ENCODE results near the gene BACH2.
"Not testable (repeated sequence)": the region's sequence is repeated elsewhere in the genome, so short reads cannot be mapped to it uniquely, and the experiment has no call there.

The BACH2 gene

DNA sequence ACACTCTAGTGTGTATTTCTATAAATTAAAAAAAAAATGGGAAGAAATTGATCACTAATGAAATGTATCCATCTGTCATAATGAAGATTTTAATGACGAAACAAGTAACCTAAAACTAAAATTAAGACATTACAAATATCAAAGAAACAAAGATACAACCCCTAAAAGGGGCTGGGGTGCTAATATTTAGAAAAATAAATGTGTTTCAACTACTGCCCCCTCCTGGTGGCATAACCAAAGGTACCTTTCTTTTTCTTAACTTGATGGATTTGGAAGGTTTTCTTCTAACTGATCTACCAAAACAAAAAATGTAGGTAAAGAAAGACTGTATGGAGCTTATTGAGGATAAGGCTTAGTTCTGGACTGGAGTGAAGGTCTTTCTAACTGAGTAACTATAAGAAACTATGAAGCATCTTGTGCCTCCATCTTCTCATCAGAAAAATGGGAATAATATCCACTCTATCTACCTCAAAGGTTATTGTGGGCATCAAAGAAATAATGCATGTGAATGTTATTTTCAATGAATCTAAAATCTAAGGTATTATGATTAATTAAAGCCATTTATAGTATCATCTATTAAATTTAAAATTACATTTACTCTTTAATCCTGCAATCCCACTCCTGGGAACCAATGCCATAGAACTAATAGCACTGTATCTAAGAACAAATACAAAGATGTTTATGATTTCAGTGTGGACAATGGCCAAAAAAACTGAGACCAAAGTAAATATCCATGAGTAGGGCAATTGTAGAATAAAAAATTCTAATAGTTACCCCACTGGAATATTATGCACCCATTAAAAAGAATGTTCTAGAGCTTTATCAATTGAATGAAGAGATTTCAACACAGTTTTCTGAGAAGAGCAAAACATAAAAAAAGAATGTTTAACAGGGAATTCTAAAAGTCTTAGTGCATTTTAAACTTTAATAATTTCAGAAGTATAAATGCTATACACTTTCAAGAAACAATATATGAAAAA is 117.2 kb downstream of the BACH2 start:
- no peak for DNase-seq

DNA sequence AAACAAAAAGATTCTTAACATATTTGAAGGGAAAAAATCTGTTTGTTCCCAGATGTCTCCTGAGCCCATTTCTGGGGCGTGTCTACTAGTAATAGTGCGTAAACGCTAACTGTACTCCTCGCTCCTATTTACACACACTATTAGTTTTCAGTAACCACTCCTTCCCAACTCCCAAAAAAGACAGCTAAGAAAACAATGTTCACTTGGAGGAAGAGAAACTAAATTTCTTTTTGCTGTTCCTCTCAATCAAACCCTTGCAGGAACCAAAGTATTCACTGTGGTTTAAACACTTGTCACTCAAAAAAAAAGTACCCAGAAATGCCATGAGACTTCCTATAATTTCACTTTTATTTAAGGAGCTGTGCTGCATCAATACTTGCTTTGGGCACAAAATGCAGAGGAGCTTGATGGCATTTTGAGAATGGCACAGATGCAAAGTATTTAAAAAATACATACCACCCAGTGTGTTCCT is 118.2 kb downstream of the BACH2 start:
- DNase-seq, result no peak

DNA sequence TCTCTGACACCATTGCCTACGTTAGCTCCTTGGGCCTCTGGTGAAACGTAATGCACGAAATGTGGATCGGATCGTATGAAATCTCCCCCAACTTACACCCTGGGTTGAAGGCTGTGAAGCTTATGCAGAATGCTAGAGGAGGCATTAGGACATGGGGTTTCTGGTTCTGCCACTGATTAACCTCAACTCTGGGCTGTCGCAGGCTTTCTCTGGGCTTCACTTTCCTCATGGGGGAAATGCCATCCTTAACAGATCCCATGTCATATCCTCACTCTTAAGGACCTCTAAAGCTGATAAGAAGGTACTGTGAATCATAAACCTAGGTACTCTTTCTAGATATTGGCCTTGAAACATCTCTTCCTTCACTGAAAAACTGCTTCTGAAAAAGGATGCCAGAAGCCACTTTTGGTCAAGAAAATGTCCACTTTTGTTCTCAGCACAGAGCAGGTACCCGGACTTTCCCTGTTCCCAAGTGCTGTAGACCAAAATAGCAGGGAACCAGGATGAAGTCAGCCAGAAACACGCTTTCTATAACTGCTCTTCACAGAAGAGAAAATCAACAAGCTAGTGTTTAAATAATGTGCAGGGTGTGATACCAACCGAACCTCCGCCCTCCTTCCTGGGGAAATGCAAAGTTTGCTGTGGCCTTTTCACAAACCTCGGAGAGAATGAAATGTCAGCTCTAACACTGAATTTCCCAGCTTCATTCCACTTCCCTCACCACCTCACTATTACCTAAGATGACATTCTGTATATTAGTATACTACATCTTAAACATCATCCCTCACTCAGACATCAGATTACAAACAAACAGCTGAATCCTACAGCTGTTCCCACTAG is 118.9 kb downstream of the BACH2 start:
- DNase-seq, result no peak

DNA sequence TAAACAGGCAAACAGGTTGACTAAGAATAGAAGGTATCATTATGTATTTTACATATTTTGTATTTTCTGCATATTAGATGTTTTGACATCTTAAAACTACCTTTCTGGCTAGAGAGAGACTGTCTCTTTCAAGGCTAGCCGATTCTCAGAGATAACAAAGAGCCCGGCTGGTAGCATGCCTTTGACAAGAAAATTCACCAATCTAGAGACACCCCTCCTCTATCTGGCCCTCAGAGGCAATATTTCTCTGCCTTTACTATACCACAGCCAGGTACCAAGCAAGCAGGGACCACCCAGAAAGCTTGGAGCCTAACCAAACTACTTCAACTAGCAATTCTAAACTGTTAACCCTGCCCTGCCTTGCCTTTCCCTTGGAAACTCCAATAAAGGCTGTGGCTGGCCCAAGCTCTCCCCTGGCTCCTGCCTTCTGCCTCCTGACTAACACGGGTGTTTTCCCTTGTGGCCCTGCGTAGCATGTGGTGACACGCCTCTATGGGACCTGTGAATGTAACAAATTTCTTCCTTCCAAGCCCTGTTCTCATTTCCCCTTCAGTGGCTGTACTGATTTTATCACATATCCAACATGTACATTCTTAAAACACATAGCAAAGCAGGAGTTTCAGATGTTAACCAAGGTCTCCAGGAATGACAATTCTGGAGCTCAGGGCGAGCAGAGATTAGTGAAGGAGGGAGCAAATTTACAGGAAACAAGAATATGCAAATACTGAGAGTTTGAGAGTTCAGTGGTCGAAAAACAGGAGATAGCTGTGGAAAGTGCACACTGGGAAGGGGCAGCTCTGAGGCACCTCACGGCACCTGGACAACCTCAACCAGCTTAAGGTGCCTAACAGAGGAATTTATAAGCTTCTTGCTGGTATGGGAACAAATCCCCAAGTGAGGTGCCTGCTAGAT is 120.8 kb downstream of the BACH2 start:
- DNase-seq, result no peak

GRCh38 chr6:90173262-90173925 is 123.2 kb downstream of the BACH2 start:
- no peak for DNase-seq

- no peak for DNase-seq
Measured at GRCh38 chr6:90170601-90171000, 126.0 kb downstream of the BACH2 start.

DNA sequence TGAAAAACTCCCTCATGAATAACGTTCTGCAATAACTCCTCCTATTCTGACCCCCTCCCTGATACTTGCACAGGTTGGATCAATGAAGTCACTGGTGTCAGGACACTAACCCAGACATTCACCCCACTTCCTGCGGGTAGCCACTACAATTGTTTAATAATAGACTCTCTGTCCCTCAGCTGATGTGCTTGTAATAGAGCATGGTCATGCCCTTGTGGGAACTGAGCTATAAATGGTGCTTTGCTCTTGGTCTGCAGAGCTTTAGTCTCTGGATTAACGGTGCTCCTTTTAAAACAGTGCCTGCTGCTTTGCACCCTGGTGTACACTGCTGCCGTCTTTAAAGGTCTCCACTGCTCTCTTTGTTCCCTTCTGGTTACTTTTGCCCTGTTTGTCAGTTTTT is 127.3 kb downstream of the BACH2 start:
- no peak for DNase-seq

- no peak for DNase-seq
Measured at GRCh38 chr6:90168693-90169131, 127.9 kb downstream of the BACH2 start.

DNA sequence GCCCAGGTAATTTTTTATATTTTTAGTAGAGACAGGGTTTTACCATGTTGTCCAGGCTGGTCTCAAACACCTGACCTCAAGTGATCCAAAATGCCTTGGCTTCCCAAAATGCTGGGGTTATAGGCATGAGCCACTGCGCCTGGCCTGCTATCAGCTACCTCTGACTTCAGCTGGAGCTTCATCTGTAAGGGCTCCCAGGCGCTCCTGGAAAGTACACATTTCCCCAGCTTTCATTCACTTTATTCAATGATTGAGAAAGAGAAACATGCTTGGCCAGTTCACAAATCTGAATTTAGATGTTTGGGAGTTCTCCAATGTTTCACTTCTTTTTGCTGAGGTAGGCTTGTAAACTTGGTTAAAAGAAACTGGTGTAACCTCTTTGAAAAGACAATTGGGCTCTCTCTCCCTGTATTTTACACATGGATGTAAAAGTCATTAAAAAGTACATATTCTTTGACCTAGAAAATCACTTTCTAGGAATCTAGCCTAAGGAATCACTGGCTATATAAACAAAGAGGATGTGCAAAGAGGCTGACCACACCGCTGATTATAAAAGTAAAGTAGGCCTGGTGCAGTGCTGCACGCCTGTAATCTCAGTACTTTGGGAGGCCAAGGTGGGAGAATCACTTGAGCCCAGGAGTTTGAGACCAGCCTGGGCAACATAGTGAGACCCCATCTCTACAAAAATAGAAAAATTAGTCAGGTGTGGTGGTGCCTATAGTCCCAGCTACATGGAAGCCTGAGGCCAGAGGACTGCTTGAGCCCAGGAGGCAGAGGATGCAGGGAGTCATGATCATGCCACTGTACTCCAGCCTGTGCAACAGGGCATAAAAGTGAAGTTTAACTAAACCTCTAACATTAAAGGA is 128.9 kb downstream of the BACH2 start:
- DNase-seq, result no peak

- DNase-seq, result not testable (repeated sequence)
Measured at GRCh38 chr6:90166155-90166924, 130.3 kb downstream of the BACH2 start.

- DNase-seq, result no peak
Measured at GRCh38 chr6:90162648-90163387, 133.8 kb downstream of the BACH2 start.

GRCh38 chr6:90160013-90160412 is 136.6 kb downstream of the BACH2 start:
- no peak for DNase-seq

DNA sequence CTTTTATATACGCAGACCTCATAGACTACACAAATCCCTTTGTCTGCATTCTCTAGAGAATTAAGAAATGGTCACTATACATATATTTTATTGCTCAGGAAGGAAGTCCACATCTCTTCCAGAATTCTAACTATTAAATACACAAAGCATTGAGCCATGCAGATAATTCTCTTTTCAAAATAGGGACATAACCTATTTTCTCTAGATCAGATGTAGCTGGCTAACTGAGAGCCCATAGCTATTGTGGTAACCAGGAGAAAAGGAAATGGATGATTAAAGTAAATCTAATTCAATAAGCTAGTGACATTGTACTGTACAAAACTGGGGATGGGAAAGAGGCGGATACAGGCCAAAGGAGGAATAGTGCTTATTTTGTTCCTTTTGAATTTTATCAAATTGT is 137.2 kb downstream of the BACH2 start:
- DNase-seq, result no peak

- DNase-seq, result no peak
Measured at GRCh38 chr6:90158936-90159335, 137.7 kb downstream of the BACH2 start.

- DNase-seq, result no peak
Measured at GRCh38 chr6:90157441-90157840, 139.2 kb downstream of the BACH2 start.

- DNase-seq, result no peak
Measured at GRCh38 chr6:90156861-90157260, 139.8 kb downstream of the BACH2 start.

DNA sequence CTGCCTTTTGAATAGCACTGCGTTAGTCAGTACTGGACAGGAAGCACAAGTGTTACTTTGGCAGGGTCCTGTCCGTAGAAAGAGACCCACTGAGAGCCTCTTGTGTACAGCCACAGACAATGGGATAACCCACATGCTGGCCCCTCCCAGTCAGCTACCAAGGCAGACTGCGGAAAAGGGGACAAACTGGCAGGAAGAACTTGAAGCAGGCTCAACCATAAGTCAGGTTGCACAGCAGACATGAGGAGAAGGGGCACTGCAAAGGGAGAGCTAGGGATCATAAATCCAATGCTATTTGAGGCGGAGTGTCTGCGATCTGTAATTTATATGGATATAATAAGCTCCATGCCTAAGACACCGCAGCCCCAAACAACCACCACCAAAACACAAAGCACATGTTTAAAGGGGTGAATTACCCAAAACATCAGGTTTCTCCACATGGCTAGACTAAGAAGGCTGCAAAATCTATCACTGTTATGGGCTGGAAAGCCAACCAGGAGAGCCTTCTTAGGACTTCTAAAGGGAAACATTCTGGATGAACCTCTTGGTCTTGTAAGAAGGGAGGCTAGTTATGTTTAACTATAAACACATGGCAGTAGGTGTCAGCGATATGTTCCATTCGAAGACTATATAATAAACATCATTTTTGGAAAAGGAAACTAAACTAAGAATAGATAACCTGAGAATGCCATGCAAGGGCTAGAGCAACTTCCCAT is 141.7 kb downstream of the BACH2 start:
- DNase-seq, result no peak

DNA sequence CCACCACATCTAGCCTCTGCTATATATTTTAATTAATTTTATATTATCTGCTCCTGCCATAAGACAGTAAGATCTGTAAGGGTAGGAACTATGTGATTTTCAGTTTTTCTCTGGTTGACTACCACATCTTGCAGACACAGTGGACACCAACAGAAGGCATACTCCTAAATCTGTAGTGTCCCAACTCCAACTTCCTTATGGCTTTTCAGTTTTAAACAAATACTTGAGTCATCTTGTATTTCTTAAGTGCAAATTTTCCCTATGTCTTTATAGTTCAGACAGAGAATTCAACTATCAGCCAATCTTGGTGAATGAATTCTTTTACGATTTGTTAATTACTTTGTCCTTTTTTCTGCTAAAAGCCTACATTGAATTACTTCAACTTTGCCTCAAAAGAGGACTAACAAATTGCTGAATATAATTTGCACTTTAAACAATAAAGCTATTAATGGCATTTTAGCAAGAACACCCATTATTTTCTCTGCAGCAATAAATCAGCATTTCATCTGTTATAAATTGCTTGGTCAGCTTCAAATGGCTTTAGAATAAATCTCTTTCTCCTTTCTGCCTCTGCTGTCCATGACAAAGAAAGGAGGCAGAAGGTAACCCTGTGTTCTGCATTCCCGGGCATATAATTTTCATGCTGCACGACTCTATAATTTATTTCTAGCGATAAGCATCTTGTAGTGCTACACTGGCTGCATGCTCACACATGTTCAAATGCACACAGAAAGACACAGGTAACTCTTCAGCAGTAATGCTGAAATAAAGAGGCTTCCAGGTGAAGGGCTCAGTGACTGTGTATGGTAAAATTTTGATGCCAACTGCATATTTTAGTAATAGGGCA is 144.8 kb downstream of the BACH2 start:
- no peak for DNase-seq
